Measurements from ENCODE around the gene UXT. TPM values are rescaled to one million over a fixed set of nuclear protein-coding genes. Genes with fewer than 3 reads are reported as not detected.
A peak's percentile ranks its signal among the peaks of the same experiment; 100 is the strongest.

UXT gene
- total RNA-seq, 2 experiments from 2014 or later: 187 to 192 TPM

DNA sequence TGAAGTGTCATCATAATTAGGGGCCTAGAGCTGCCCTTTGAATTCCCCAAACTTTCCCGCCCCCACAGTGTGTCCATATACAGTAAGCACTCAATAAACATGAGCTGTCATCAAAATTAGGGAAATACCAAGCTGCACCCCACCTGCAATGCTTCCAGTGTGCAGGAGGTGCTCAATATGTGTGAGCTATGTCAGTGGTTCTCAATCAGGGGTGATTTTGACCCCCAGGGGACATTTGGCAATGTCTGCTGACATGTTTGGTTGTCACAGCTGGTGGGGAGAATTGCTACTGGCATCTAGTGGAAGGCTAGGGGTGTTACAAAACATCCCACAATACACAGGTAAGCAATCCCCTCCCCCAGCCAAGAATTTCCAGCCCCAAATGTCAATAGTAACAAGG is 30.0 kb downstream of the UXT start:
- ChIA-PET POLR2A (interaction anchor here (0.9 to 1.0 kb wide), 2 partner anchors 20 to 68 kb away, joined by 3 read pairs; no protein-coding TSS in a partner anchor), CTCF (interaction anchor here (1.0 kb wide), 1 partner anchor 47 kb away, joined by 3 read pairs; the partner anchor contains the start of gene TIMP1)
- H3K9me3 Mint-ChIP-seq: no peaks in the 10 kb centered on the region
- intact Hi-C loops (cut with micrococcal nuclease): loop anchor here (10.0 kb wide), 1 partner anchor 64 kb away; the partner anchor contains the start of gene ARAF
- H3K4me3 Mint-ChIP-seq: peak overlapping the region; percentile 33
- peaks cover 5% of the 10 kb centered on the region for H3K36me3 Mint-ChIP-seq (ENCODE audit: low read depth)
- H3K4me1 Mint-ChIP-seq (ENCODE audit: low read depth): peaks cover 18% of the 10 kb centered on the region
- TF ChIP-seq CTCF (IDR thresholded peaks at IDR 0.05): no peak
- H3K27ac Mint-ChIP-seq: peak overlapping the region; percentile 74
- peak; percentile 43 for ATAC-seq
- H3K27me3 Mint-ChIP-seq: no peaks in the 10 kb centered on the region
- DNase-seq: peak; percentile 33

- Mint-ChIP-seq H3K9me3 (no peaks in the 10 kb centered on the region), H3K27me3 (no peaks in the 10 kb centered on the region), H3K36me3 (ENCODE audit: low read depth) (peaks cover 5% of the 10 kb centered on the region), H3K4me3 (no peak overlapping the region), H3K4me1 (ENCODE audit: low read depth) (peaks cover 26% of the 10 kb centered on the region), H3K27ac (no peak overlapping the region)
- TF ChIP-seq CTCF (IDR thresholded peaks at IDR 0.05): no peak
- intact Hi-C loops (cut with micrococcal nuclease): loop anchor here (10.0 kb wide), 1 partner anchor 61 kb away; the partner anchor contains the start of gene ARAF
- ChIA-PET POLR2A (interaction anchor here (0.7 kb wide), 1 partner anchor 1086 kb away, joined by 3 read pairs; no protein-coding TSS in a partner anchor), CTCF (interaction anchor here (0.7 kb wide), 1 partner anchor 37 kb away, joined by 4 read pairs; no protein-coding TSS in a partner anchor)
- ATAC-seq: no peak
- DNase-seq: no peak
Observed at GRCh38 chrX:47625365-47625764, 33.6 kb downstream of the UXT start.

GRCh38 chrX:47623540-47624027 is 35.4 kb downstream of the UXT start:
- H3K9me3 Mint-ChIP-seq: no peaks in the 10 kb centered on the region
- DNase-seq (peak; percentile 53), ATAC-seq (peak; percentile 52)
- POLR2A ChIA-PET: interaction anchor here (0.5 kb wide), 1 partner anchor 41 kb away, joined by 3 read pairs; no protein-coding TSS in a partner anchor
- intact Hi-C loops (cut with micrococcal nuclease): loop anchor here (10.0 kb wide), 1 partner anchor 59 kb away; the partner anchor contains the start of gene ARAF
- H3K36me3 Mint-ChIP-seq (ENCODE audit: low read depth): peaks cover 5% of the 10 kb centered on the region
- CTCF ChIA-PET: no interaction called here
- peaks cover 3% of the 10 kb centered on the region for H3K27me3 Mint-ChIP-seq
- H3K4me3 Mint-ChIP-seq: peak overlapping the region; percentile 71
- peaks cover 14% of the 10 kb centered on the region for H3K4me1 Mint-ChIP-seq (ENCODE audit: low read depth)
- no peak overlapping the region for H3K27ac Mint-ChIP-seq
- no peak for TF ChIP-seq CTCF (IDR thresholded peaks at IDR 0.05)

DNA sequence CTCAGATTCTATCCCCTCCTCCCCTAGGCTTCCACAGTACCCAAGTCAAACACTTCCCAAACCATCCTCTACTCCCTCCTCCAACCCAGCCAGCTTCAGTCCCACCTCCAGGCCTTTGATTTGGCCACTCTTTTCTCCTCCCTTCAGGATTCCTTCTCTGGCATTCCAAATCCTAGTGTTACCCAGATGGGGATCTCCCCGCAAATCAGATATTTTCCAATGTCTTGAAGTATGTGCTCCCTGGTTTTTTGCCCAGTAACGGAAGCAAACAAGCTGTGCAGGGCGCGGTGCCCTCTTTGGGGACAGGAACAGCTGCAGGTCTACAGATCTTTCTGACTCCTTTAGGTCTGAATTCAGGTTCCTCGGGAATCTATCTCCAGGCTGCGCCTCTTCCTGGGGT is 37.1 kb downstream of the UXT start:
- TF ChIP-seq CTCF (IDR thresholded peaks at IDR 0.05): no peak
- CTCF ChIA-PET: no interaction called here
- Mint-ChIP-seq H3K27me3 (peaks cover 7% of the 10 kb centered on the region), H3K9me3 (no peaks in the 10 kb centered on the region), H3K4me3 (no peak overlapping the region), H3K36me3 (ENCODE audit: low read depth) (peaks cover 5% of the 10 kb centered on the region), H3K4me1 (ENCODE audit: low read depth) (peaks cover 14% of the 10 kb centered on the region), H3K27ac (no peak overlapping the region)
- ATAC-seq (no peak), DNase-seq (no peak)
- POLR2A ChIA-PET: no interaction called here
- intact Hi-C loops (cut with micrococcal nuclease): loop anchor here (10.0 kb wide), 1 partner anchor 57 kb away; the partner anchor contains the start of gene ARAF

- peaks cover 3% of the 10 kb centered on the region for H3K36me3 Mint-ChIP-seq (ENCODE audit: low read depth)
- no peak overlapping the region for H3K27ac Mint-ChIP-seq
- intact Hi-C loops (cut with micrococcal nuclease): loop anchor here (10.0 kb wide), 1 partner anchor 55 kb away; the partner anchor contains the start of gene ARAF
- ChIA-PET CTCF (no interaction called here), POLR2A (interaction anchor here (1.0 kb wide), 1 partner anchor 17 kb away, joined by 3 read pairs; no protein-coding TSS in a partner anchor)
- peaks cover 7% of the 10 kb centered on the region for H3K27me3 Mint-ChIP-seq
- DNase-seq: no peak
- no peak for TF ChIP-seq CTCF (IDR thresholded peaks at IDR 0.05)
- no peaks in the 10 kb centered on the region for H3K9me3 Mint-ChIP-seq
- peak overlapping the region; percentile 54 for H3K4me3 Mint-ChIP-seq
- no peak for ATAC-seq
- peaks cover 14% of the 10 kb centered on the region for H3K4me1 Mint-ChIP-seq (ENCODE audit: low read depth)
Observed at GRCh38 chrX:47620303-47620685, 38.7 kb downstream of the UXT start.
